ENCODE measurements around the gene PDE6D. TPM values are rescaled to one million over a fixed set of nuclear protein-coding genes. Genes with fewer than 3 reads are reported as not detected.

The PDE6D gene
- total and polyA plus RNA-seq, 2 of the 13 experiments (the other 11 are each of a cell fraction or from before 2014, with no cell fraction given), result 14.1 to 23.2 TPM

DNA sequence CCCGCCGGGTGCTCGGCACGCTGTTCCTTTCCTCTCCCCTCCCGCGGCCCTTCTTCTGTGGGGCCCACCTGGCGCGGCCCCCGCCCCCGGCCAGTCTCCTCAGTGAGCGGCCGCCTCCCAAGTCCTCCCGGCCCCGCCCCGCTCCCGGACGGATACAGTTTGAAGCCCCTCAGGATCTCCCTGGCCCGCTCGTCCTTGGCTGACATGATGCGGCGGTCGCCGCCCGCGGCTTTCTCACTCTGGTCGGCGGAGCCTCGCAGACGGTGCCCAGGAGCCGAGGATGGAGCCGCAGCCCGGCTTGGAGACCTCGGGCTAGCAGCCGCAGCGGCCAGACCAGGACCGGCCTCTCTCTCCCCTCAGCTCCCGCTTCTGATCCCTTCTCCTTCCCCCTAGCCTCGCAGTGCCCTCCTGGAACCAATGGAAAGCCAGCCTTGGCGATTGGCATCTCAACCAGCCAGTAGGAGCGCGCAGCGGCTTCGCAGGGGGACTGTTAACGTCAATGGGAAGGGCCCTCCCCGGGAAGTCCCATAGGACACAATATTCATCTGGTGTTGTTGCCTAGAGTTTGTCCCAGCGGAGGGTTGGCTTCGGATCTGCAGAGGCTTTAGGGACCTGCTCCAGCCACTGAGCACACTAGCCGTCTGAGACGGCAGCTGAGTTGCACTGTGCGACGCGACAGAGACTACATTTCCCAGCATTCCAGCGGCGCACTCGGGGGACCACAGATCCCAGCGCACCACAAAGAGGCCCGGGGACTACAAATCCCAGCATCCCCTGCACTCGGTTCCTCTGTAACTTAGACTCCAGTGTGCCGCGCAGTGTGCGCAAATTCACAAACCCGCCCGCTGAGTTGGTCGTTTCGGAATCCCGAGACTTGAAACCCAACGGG, at the start of gene PDE6D (continued):
- TF ChIP-seq, protein P1, sequence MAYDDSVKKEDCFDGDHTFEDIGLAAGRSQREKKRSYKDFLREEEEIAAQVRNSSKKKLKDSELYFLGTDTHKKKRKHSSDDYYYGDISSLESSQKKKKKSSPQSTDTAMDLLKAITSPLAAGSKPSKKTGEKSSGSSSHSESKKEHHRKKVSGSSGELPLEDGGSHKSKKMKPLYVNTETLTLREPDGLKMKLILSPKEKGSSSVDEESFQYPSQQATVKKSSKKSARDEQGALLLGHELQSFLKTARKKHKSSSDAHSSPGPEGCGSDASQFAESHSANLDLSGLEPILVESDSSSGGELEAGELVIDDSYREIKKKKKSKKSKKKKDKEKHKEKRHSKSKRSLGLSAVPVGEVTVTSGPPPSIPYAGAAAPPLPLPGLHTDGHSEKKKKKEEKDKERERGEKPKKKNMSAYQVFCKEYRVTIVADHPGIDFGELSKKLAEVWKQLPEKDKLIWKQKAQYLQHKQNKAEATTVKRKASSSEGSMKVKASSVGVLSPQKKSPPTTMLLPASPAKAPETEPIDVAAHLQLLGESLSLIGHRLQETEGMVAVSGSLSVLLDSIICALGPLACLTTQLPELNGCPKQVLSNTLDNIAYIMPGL (CRISPR knock-in tag; IDR thresholded peaks at IDR 0.05; ENCODE audit: borderline replicate concordance in 1 of 2, low read depth in 1 of 2), result peak; percentile 80 to 82; a peak in 3 of 4 replicates
- TF ChIP-seq, protein P2, sequence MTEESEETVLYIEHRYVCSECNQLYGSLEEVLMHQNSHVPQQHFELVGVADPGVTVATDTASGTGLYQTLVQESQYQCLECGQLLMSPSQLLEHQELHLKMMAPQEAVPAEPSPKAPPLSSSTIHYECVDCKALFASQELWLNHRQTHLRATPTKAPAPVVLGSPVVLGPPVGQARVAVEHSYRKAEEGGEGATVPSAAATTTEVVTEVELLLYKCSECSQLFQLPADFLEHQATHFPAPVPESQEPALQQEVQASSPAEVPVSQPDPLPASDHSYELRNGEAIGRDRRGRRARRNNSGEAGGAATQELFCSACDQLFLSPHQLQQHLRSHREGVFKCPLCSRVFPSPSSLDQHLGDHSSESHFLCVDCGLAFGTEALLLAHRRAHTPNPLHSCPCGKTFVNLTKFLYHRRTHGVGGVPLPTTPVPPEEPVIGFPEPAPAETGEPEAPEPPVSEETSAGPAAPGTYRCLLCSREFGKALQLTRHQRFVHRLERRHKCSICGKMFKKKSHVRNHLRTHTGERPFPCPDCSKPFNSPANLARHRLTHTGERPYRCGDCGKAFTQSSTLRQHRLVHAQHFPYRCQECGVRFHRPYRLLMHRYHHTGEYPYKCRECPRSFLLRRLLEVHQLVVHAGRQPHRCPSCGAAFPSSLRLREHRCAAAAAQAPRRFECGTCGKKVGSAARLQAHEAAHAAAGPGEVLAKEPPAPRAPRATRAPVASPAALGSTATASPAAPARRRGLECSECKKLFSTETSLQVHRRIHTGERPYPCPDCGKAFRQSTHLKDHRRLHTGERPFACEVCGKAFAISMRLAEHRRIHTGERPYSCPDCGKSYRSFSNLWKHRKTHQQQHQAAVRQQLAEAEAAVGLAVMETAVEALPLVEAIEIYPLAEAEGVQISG (CRISPR knock-in tag; IDR thresholded peaks at IDR 0.05), result peak; percentile 92
- no peak for TF ChIP-seq HNRNPL (IDR thresholded peaks at IDR 0.05; ENCODE audit: low read depth, low read length)
- TF ChIP-seq, protein P3, sequence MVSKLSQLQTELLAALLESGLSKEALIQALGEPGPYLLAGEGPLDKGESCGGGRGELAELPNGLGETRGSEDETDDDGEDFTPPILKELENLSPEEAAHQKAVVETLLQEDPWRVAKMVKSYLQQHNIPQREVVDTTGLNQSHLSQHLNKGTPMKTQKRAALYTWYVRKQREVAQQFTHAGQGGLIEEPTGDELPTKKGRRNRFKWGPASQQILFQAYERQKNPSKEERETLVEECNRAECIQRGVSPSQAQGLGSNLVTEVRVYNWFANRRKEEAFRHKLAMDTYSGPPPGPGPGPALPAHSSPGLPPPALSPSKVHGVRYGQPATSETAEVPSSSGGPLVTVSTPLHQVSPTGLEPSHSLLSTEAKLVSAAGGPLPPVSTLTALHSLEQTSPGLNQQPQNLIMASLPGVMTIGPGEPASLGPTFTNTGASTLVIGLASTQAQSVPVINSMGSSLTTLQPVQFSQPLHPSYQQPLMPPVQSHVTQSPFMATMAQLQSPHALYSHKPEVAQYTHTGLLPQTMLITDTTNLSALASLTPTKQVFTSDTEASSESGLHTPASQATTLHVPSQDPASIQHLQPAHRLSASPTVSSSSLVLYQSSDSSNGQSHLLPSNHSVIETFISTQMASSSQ (IDR thresholded peaks at IDR 0.05; ENCODE audit: low read depth), result no peak
- TF ChIP-seq, protein P3 (CRISPR knock-in tag; IDR thresholded peaks at IDR 0.05; ENCODE audit: borderline replicate concordance), result 0 out of 2 replicates have a peak, but pooled peaks have one; percentile 12
- TF ChIP-seq ZMAT3 (CRISPR knock-in tag; conservative IDR thresholded peaks at IDR 0.05), result no peak
- TF ChIP-seq, protein P4, sequence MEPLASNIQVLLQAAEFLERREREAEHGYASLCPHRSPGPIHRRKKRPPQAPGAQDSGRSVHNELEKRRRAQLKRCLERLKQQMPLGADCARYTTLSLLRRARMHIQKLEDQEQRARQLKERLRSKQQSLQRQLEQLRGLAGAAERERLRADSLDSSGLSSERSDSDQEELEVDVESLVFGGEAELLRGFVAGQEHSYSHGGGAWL (CRISPR knock-in tag; IDR thresholded peaks at IDR 0.05), result peak; percentile 42
- TF ChIP-seq, protein P5, sequence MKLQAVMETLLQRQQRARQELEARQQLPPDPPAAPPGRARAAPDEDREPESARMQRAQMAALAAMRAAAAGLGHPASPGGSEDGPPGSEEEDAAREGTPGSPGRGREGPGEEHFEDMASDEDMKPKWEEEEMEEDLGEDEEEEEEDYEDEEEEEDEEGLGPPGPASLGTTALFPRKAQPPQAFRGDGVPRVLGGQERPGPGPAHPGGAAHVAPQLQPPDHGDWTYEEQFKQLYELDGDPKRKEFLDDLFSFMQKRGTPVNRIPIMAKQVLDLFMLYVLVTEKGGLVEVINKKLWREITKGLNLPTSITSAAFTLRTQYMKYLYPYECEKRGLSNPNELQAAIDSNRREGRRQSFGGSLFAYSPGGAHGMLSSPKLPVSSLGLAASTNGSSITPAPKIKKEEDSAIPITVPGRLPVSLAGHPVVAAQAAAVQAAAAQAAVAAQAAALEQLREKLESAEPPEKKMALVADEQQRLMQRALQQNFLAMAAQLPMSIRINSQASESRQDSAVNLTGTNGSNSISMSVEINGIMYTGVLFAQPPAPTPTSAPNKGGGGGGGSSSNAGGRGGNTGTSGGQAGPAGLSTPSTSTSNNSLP (IDR thresholded peaks at IDR 0.05; ENCODE audit: low read depth, low read length), result no peak
- peak; percentile 95 for TF ChIP-seq ZNF501 (CRISPR knock-in tag; IDR thresholded peaks at IDR 0.05)
- TF ChIP-seq EEA1 (CRISPR knock-in tag; IDR thresholded peaks at IDR 0.05; ENCODE audit: borderline replicate concordance), result 0 out of 2 replicates have a peak, but pooled peaks have one; percentile 33
- no peak for TF ChIP-seq CENPT (CRISPR knock-in tag; IDR thresholded peaks at IDR 0.05; ENCODE audit: low read depth)
- no peak for TF ChIP-seq ZBTB7A (CRISPR knock-in tag; IDR thresholded peaks at IDR 0.05)
- TF ChIP-seq ARNTL (CRISPR knock-in tag; IDR thresholded peaks at IDR 0.05), result peak; percentile 39; the same call in 1 of the 2 replicates
- TF ChIP-seq, protein P6, sequence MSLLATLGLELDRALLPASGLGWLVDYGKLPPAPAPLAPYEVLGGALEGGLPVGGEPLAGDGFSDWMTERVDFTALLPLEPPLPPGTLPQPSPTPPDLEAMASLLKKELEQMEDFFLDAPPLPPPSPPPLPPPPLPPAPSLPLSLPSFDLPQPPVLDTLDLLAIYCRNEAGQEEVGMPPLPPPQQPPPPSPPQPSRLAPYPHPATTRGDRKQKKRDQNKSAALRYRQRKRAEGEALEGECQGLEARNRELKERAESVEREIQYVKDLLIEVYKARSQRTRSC (CRISPR knock-in tag; IDR thresholded peaks at IDR 0.05; ENCODE audit: low read depth), result peak; percentile 76; the same call in 1 of the 2 replicates
- TF ChIP-seq MYNN (CRISPR knock-in tag; IDR thresholded peaks at IDR 0.05; ENCODE audit: low read depth), result 0 out of 2 replicates have a peak, but pooled peaks have one; percentile 17
